NB4 (cell line): ENCODE results near the gene CALY.

Experiments used
- CTCF ChIP-seq: IDR thresholded peaks from one replicate; pipeline ENCODE4 v1.5.1; 2012; ENCODE audit warnings: low read depth, low read length
- POLR2A ChIP-seq: IDR thresholded peaks from 2 replicates; pipeline ENCODE4 v1.6.1; 2011; ENCODE audit warnings: mild to moderate bottlenecking; ENCODE audit not compliant: insufficient read length; ENCODE audit errors: extremely low read depth
- TF ChIP-seq, protein P1 (sequence below): IDR thresholded peaks from 2 replicates; pipeline ENCODE4 v1.6.1; 2011; ENCODE audit warnings: low read depth, low read length

DNA sequence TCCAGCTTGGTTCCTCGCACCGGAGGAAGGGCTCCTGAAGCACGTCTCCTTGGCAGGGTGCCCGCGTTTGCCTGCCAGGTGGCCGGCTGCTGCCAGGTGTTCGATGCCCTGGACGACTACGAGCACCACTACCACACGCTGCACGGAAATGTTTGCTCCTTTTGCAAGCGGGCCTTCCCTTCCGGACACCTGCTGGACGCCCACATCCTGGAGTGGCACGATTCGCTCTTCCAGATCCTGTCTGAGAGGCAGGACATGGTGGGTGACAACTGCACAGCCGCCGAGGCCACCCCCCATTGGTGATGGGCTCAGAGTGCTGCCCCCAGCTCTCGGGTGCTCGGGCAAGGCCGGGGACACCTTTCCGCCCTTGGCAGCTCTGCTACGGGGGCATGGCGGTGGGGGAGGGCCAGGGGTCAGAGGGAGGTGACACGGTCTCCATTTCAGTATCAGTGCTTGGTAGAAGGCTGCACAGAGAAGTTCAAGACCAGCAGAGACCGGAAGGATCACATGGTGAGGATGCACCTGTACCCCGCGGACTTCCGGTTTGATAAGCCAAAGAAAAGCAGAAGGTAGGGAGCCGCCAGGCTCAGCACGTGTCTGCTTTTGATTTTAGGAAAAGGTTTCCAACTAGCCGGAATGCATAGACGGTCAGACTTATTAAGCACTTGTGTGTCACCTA, 26.8 kb downstream of the CALY start:
- TF ChIP-seq CTCF (no peak), POLR2A (no peak)
- TF ChIP-seq, protein P1, sequence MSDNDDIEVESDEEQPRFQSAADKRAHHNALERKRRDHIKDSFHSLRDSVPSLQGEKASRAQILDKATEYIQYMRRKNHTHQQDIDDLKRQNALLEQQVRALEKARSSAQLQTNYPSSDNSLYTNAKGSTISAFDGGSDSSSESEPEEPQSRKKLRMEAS: no peak
